PC-3 (cell line): ENCODE results near the gene IFNGR2. TPM values are rescaled to one million over a fixed set of nuclear protein-coding genes. Genes with fewer than 3 reads are reported as not detected.
"Not testable (repeated sequence)": the region's sequence is repeated elsewhere in the genome, so short reads cannot be mapped to it uniquely, and the experiment has no call there.

Experiments
- ATAC-seq: fragments of 200-7000 bp; cut with Tn5 transposase; 2 replicates; pipeline ENCODE4 v1.9.1; 2020; ENCODE audit warnings: mild to moderate bottlenecking, moderate library complexity
- BruUV-seq: library from RNA; stranded (reverse); fragments of 400-500 nt; replicated peaks from 2 replicates; lab custom pipeline; 2021; lab: Mats Ljungman, UMichigan
- CTCF ChIA-PET: fragments of 300-600 bp; sonication (Branson Sonifier 250); formaldehyde crosslinking; loops from one replicate; lab custom pipeline; 2022; ENCODE audit warnings: antibody characterized with exemption; lab: Charles Lee
- POLR2A ChIA-PET: fragments of 300-600 bp; sonication (Branson Sonifier 250); formaldehyde crosslinking; loops from one replicate; lab custom pipeline; 2022; ENCODE audit warnings: antibody characterized with exemption; ENCODE audit not compliant: unreplicated experiment; lab: Charles Lee
- DNase-seq: peaks from one replicate; pipeline ENCODE4 v3.0.0-alpha.2; 2015
- H2AFZ ChIP-seq: fragments of 300-600 bp; sonication (generic); 2 replicates; pipeline ENCODE4 v1.6.0; 2016; ENCODE audit warnings: antibody characterized with exemption, low read length
- H3F3A ChIP-seq: fragments of 300-600 bp; sonication (generic); one replicate; pipeline ENCODE4 v1.6.0; 2017; ENCODE audit warnings: antibody characterized with exemption, low read length, control low read depth, mild to moderate bottlenecking; ENCODE audit not compliant: unreplicated experiment
- H3K27ac ChIP-seq: fragments of 300-600 bp; sonication (generic); 2 replicates; pipeline ENCODE4 v1.5.1; 2016; ENCODE audit warnings: mild to moderate bottlenecking, low read length
- H3K27me3 ChIP-seq: fragments of 300-600 bp; sonication (generic); 2 replicates; pipeline ENCODE4 v1.6.1; 2016; ENCODE audit warnings: low read length, mixed read lengths
- H3K36me3 ChIP-seq: fragments of 300-600 bp; sonication (generic); 2 replicates; pipeline ENCODE4 v1.6.1; 2016; ENCODE audit warnings: low read depth, mixed run types, low read length, mixed read lengths
- H3K4me1 ChIP-seq: fragments of 300-600 bp; sonication (generic); 2 replicates; pipeline ENCODE4 v1.5.1; 2016; ENCODE audit warnings: low read length; ENCODE audit not compliant: insufficient read depth
- H3K4me2 ChIP-seq: fragments of 300-600 bp; sonication (generic); 2 replicates; pipeline ENCODE4 v1.6.0; 2016; ENCODE audit warnings: low read length
- H3K4me3 ChIP-seq: fragments of 300-600 bp; sonication (generic); 2 replicates; pipeline ENCODE4 v1.5.1; 2016; ENCODE audit warnings: mild to moderate bottlenecking, low read length, mixed read lengths
- H3K79me2 ChIP-seq: fragments of 300-600 bp; sonication (generic); 2 replicates; pipeline ENCODE4 v1.6.1; 2017; ENCODE audit warnings: low read length, mixed read lengths
- H3K9ac ChIP-seq: fragments of 300-600 bp; sonication (generic); 2 replicates; pipeline ENCODE4 v1.6.0; 2016; ENCODE audit warnings: mild to moderate bottlenecking, low read length
- H3K9me2 ChIP-seq: fragments of 300-600 bp; sonication (generic); replicated peaks from 2 replicates; pipeline ENCODE4 v1.6.1; 2016; ENCODE audit warnings: mixed run types, low read length, mixed read lengths
- H3K9me3 ChIP-seq: fragments of 300-600 bp; sonication (generic); 2 replicates; pipeline ENCODE4 v1.6.1; 2016; ENCODE audit warnings: low read length, mixed read lengths
- H4K20me1 ChIP-seq: fragments of 300-600 bp; sonication (generic); 2 replicates; pipeline ENCODE4 v1.6.1; 2016; ENCODE audit warnings: low read length, mixed read lengths
- EZH2 ChIP-seq: fragments of 300-600 bp; sonication (generic); IDR thresholded peaks from one replicate; pipeline ENCODE4 v1.6.1; 2017; ENCODE audit warnings: antibody characterized with exemption, mild to moderate bottlenecking, low read length; ENCODE audit not compliant: unreplicated experiment
- EZH2phosphoT487 ChIP-seq: fragments of 300-600 bp; sonication (generic); IDR thresholded peaks from 2 replicates; pipeline ENCODE4 v1.6.1; 2018; ENCODE audit warnings: mild to moderate bottlenecking, antibody characterized with exemption, low read length, borderline replicate concordance
- intact Hi-C: fragments of 100-400 bp; cut with micrococcal nuclease; formaldehyde crosslinking; loops from 2 replicates; pipeline ENCODE4 v1.9.0; 2023
- total RNA-seq: library from RNA; depleted of rRNA; stranded (reverse); fragments of >200 nt; gene quantifications from 2 replicates; pipeline ENCODE4 v1.2.3, GENCODE V29; 2014
- TF ChIP-seq, protein P1 (sequence below): fragments of 300-600 bp; sonication (generic); conservative IDR thresholded peaks from 2 replicates; pipeline ENCODE4 v1.5.1; 2017; ENCODE audit warnings: antibody characterized with exemption, low read depth, mild to moderate bottlenecking, low read length

Gene IFNGR2
- total RNA-seq, 1 experiment from 2014 or later: 37.8 TPM

DNA sequence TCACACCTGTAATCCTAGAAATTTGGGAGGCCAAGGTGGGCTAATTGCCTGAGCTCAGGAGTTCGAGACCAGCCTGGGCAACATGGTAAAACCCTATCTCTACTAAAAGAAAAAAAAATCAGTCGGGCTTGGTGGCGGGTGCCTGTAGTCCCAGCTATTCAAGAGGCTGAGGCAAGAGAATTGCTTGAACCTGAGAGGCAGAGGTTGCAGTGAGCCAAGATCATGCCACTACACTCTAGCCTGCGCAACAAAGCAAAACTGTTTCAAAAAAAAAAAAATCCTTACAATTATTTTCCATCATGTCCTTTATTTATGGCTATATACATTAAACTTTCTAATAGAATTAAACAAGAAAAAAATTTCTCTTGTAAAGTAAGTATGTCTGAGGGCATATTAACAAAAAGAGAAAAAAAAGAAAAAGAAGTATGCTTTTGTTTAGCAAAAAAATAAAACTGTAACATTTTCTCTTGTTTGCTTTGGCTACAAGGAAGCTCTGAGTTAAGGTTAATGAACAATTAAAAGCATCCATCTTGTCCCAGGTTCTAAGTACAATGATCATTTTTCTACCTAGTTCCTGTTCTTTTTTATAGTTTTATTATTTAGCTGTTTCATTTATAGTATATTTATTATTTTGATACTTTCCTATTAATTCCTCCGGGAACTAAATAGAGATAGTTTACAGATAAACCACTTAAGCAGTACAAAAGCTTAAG lies 58.5 kb downstream of the IFNGR2 start:
- ChIA-PET CTCF (no interaction called here), POLR2A (interaction anchor here (0.7 kb wide), 1 partner anchor 129 kb away, joined by 10 read pairs; no protein-coding TSS in a partner anchor)
- no peaks in the 10 kb centered on the region for H3K9me3 ChIP-seq
- 0 out of 2 replicates have a peak, but pooled peaks cover 6% of the 10 kb centered on the region for H3K4me1 ChIP-seq
- no peak overlapping the region for H3K4me3 ChIP-seq
- peaks cover 7% of the 10 kb centered on the region; the same call in 1 of the 2 replicates for H3K36me3 ChIP-seq
- no peaks in the 10 kb centered on the region for H3K9me2 ChIP-seq
- no TSS peak for BruUV-seq
- ATAC-seq: no peak
- no peak for DNase-seq
- no peaks in the 10 kb centered on the region for H4K20me1 ChIP-seq
- no peaks in the 10 kb centered on the region for H3K79me2 ChIP-seq
- H3F3A ChIP-seq: no peaks in the 10 kb centered on the region
- H3K4me2 ChIP-seq: no peak overlapping the region
- no peak overlapping the region for H2AFZ ChIP-seq
- intact Hi-C loops: no loop called here
- H3K27me3 ChIP-seq: no peaks in the 10 kb centered on the region
- TF ChIP-seq EZH2phosphoT487 (no peak), EZH2 (no peak)
- TF ChIP-seq, protein P1, sequence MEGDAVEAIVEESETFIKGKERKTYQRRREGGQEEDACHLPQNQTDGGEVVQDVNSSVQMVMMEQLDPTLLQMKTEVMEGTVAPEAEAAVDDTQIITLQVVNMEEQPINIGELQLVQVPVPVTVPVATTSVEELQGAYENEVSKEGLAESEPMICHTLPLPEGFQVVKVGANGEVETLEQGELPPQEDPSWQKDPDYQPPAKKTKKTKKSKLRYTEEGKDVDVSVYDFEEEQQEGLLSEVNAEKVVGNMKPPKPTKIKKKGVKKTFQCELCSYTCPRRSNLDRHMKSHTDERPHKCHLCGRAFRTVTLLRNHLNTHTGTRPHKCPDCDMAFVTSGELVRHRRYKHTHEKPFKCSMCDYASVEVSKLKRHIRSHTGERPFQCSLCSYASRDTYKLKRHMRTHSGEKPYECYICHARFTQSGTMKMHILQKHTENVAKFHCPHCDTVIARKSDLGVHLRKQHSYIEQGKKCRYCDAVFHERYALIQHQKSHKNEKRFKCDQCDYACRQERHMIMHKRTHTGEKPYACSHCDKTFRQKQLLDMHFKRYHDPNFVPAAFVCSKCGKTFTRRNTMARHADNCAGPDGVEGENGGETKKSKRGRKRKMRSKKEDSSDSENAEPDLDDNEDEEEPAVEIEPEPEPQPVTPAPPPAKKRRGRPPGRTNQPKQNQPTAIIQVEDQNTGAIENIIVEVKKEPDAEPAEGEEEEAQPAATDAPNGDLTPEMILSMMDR: no peak
- H3K9ac ChIP-seq: no peak overlapping the region
- no peak overlapping the region for H3K27ac ChIP-seq

DNA sequence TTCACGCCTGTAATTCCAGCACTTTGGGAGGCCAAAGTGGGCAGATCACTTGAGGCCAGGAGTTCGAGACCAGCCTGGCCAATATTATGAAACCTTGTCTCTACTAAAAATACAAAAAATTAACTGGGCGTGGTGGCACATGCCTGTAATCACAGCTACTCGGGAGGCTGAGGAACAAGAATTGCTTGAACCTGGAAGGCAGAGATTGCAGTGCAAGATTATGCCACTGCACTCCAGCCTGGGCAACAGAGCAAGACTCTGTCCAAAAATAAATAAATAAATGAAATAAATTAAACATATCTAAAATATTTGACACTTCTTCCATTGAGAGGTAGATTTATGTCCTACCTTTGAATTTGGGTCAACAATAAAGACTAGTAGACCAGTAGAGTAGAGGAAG lies 66.0 kb downstream of the IFNGR2 start:
- H2AFZ ChIP-seq, H3K9me3 ChIP-seq, CTCF ChIA-PET, intact Hi-C loops, DNase-seq, H3K27ac ChIP-seq, H3K4me1 ChIP-seq, H3K27me3 ChIP-seq, H3K4me3 ChIP-seq, H3F3A ChIP-seq, H3K4me2 ChIP-seq, H3K9me2 ChIP-seq, ATAC-seq, H3K9ac ChIP-seq, H3K36me3 ChIP-seq, BruUV-seq, H4K20me1 ChIP-seq: not testable (repeated sequence)
- POLR2A ChIA-PET: interaction anchor here (0.6 kb wide), 1 partner anchor 11 kb away, joined by 4 read pairs; no protein-coding TSS in a partner anchor
- H3K79me2 ChIP-seq: peaks cover 22% of the 10 kb centered on the region

DNA sequence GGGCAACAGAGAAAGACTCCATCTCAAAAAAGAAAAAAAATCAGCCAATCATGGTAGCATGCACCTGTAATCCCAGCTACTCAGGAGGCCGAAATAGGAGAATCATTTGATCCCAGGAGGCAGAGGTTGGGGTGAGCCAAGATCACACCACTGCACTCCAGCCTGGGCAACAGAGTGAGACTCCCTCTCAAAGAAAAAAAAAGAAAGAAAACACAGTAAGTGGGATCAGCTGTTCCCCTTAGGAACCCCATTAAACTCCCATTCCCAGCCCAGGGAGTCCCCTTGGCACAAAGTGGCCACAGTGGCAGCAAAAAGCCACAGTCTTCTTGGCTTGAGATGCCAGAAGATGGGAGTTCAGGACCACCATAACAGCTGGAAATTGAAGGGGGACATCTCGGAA lies 67.5 kb downstream of the IFNGR2 start:
- intact Hi-C loops: no loop called here
- H2AFZ ChIP-seq: no peak overlapping the region
- CTCF ChIA-PET: interaction anchor here (0.7 kb wide), 1 partner anchor 635 kb away, joined by 4 read pairs; no protein-coding TSS in a partner anchor
- no peak overlapping the region for H3K4me3 ChIP-seq
- H4K20me1 ChIP-seq: no peaks in the 10 kb centered on the region
- H3K27ac ChIP-seq: no peak overlapping the region
- H3K79me2 ChIP-seq: peaks cover 25% of the 10 kb centered on the region
- H3K4me2 ChIP-seq: no peak overlapping the region
- no TSS peak for BruUV-seq
- 0 out of 2 replicates have a peak, but pooled peaks cover 1% of the 10 kb centered on the region for H3K4me1 ChIP-seq
- POLR2A ChIA-PET: no interaction called here
- TF ChIP-seq EZH2phosphoT487 (no peak), EZH2 (no peak)
- TF ChIP-seq, protein P1: no peak
- no peaks in the 10 kb centered on the region for H3K27me3 ChIP-seq
- ATAC-seq: no peak
- no peak overlapping the region for H3K9ac ChIP-seq
- H3K9me3 ChIP-seq: no peaks in the 10 kb centered on the region
- no peaks in the 10 kb centered on the region for H3F3A ChIP-seq
- H3K36me3 ChIP-seq: no peaks in the 10 kb centered on the region; the same call in 1 of the 2 replicates
- H3K9me2 ChIP-seq: no peaks in the 10 kb centered on the region
- DNase-seq: no peak
